Measurements from ENCODE around the gene GPR18. TPM values are rescaled to one million over a fixed set of nuclear protein-coding genes. Genes with fewer than 3 reads are reported as not detected.

GPR18 gene
- total and polyA plus RNA-seq, 12 donors, result 0.03 to 0.78 TPM; not detected in 10

DNA sequence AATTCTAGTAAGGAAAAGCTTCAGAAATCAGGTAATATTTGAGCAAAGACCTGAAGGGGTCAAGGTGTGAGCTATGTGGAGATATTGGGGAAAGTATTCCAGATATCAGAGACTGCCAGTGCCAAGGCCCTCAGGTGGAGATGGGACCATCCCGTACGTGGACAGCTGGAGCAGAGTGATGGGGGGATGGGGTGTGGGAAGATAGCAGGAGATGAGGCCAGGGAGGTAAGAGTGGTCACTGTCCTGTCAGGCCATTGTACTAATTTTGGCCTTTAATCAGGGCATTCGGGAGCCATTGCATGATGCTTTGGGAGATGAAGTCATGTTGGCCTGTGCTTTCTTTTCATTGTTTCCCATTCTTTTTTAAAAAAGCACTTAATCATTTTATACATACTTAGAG lies 13.1 kb upstream of the GPR18 start:
- peak overlapping the region in 3 of 5 donors; percentile 37 to 80 (median 43) for H3K27ac ChIP-seq
- DNase-seq, result no peak
- intact Hi-C loops (cut with DNase I), result loop anchor here in 1 of 2 donors (5.0 kb wide), 1 partner anchor 166 kb away; no protein-coding TSS in a partner anchor
- no peaks in the 10 kb centered on the region for H3K27me3 ChIP-seq
- WGBS, 4 donors, result 73 to 77% (median 74%) methylated on average over 3 of the region's 3 CpGs
- H3K4me1 ChIP-seq (replicated peaks in 1 of 2), result peaks cover 0 to 6% of the 10 kb centered on the region in 2 donors
- H3K36me3 ChIP-seq (replicated peaks in 1 of 2), result no peaks in the 10 kb centered on the region
- no peak overlapping the region for H3K4me3 ChIP-seq
- H3K9me3 ChIP-seq (replicated peaks in 1 of 3), result peaks cover 0 to 3% (median 0%) of the 10 kb centered on the region in 3 donors
- TF ChIP-seq, protein P1, sequence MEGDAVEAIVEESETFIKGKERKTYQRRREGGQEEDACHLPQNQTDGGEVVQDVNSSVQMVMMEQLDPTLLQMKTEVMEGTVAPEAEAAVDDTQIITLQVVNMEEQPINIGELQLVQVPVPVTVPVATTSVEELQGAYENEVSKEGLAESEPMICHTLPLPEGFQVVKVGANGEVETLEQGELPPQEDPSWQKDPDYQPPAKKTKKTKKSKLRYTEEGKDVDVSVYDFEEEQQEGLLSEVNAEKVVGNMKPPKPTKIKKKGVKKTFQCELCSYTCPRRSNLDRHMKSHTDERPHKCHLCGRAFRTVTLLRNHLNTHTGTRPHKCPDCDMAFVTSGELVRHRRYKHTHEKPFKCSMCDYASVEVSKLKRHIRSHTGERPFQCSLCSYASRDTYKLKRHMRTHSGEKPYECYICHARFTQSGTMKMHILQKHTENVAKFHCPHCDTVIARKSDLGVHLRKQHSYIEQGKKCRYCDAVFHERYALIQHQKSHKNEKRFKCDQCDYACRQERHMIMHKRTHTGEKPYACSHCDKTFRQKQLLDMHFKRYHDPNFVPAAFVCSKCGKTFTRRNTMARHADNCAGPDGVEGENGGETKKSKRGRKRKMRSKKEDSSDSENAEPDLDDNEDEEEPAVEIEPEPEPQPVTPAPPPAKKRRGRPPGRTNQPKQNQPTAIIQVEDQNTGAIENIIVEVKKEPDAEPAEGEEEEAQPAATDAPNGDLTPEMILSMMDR (IDR thresholded peaks at IDR 0.05), result no peak
- TF ChIP-seq POLR2A (IDR thresholded peaks at IDR 0.05), result no peak

DNA sequence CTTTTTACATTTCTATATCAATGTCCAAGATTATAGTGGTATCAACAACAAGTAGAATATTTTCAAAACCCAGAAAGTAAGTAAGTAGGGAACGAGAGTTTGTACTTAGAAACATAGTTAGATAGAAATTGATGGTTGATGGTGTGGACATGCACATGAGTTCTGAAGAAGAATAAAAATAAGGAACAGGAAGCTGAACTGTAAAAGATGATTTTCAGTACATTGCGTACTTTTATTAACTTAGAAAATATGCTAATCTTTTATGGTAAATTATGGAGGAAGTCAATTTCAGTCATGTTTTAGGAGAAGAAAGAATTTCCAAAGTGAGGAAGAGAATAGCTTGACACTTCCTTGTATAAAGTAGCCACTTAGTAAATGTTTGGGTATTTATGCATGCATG lies 12.3 kb upstream of the GPR18 start:
- Histone ChIP-seq H3K27me3 (no peaks in the 10 kb centered on the region), H3K9me3 (replicated peaks in 1 of 3) (peaks cover 0 to 3% (median 0%) of the 10 kb centered on the region in 3 donors), H3K4me3 (no peak overlapping the region), H3K4me1 (replicated peaks in 1 of 2) (peaks cover 0 to 6% of the 10 kb centered on the region in 2 donors), H3K27ac (peak overlapping the region in 3 of 5 donors; percentile 37 to 80 (median 43)), H3K36me3 (replicated peaks in 1 of 2) (no peaks in the 10 kb centered on the region)
- WGBS, 4 donors, result 77 to 85% (median 79%) methylated on average over 2 of the region's 2 CpGs
- TF ChIP-seq, protein P1 (IDR thresholded peaks at IDR 0.05), result no peak
- TF ChIP-seq POLR2A (IDR thresholded peaks at IDR 0.05), result no peak
- no peak for DNase-seq
- intact Hi-C loops (cut with DNase I), result loop anchor here in 1 of 2 donors (5.0 kb wide), 1 partner anchor 167 kb away; no protein-coding TSS in a partner anchor

DNA sequence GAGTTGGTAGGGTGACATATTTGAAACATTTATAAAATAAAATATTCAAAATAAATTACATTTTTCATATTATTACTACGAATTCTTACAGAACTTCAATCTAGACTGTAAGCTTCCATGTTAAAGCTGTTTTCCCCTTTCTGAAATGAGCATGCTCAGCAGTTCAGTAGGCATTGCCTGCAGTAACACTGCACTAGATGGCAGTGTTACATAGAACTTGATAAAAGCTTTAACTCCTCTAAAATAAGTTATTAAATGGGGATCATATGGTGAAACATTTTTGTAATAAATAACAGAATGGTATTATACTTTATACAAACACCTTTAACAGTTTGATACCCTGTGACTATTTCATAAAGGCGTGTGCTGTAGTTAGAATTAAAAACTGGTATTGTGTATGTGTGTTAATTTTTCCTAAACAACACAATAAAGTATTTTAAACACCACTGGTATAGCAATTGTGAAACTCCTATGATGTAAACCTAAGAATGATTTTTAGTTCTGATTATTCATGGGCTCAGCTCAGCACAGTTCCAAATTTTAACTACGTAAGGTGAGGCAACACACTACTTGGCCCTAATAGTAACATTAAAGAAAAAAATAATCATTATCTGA lies 11.6 kb upstream of the GPR18 start:
- Histone ChIP-seq H3K36me3 (replicated peaks in 1 of 2) (no peaks in the 10 kb centered on the region), H3K4me3 (no peak overlapping the region), H3K27ac (peak overlapping the region in 2 of 5 donors; percentile 30 to 43), H3K27me3 (no peaks in the 10 kb centered on the region), H3K9me3 (replicated peaks in 1 of 3) (peaks cover 0 to 3% (median 0%) of the 10 kb centered on the region in 3 donors), H3K4me1 (replicated peaks in 1 of 2) (peaks cover 0 to 6% of the 10 kb centered on the region in 2 donors)
- 53 to 56% (median 55%) methylated on average over 3 of the region's 3 CpGs for WGBS, 4 donors
- DNase-seq, result peak in 4 of 7 donors; percentile 29 to 45 (median 32)
- TF ChIP-seq, protein P1 (IDR thresholded peaks at IDR 0.05), result peak; percentile 51 to 79 (median 71)
- TF ChIP-seq POLR2A (IDR thresholded peaks at IDR 0.05), result no peak
- intact Hi-C loops (cut with DNase I), result loop anchor here (2.0 to 5.0 kb wide), 2 partner anchors 93 to 168 kb away; no protein-coding TSS in a partner anchor

DNA sequence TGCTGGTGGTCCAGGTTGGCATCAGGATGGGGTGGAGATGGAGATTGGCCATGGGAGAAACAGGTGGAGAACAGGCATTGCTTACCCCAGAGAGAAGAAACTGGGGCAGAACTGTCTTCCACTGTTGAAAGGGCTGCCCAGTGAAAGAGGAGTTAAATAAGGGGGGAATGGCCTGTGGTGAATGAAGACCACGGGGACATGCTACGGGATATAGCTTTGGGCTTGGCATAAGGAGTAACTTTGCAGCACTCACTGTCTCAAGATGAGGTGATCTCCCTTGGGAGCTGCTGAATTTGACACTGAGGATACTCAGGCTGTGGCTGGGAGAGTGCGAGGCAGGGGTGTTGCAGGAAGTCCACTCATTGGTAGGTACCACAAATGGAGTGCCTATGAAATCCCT lies 10.6 kb upstream of the GPR18 start:
- DNase-seq, result no peak
- no peaks in the 10 kb centered on the region for H3K27me3 ChIP-seq
- intact Hi-C loops (cut with DNase I), result loop anchor here (2.0 to 5.0 kb wide), 2 partner anchors 92 to 168 kb away; no protein-coding TSS in a partner anchor
- 83 to 91% (median 87%) methylated on average over 3 of the region's 3 CpGs for WGBS, 4 donors
- no peak overlapping the region for H3K27ac ChIP-seq
- TF ChIP-seq, protein P1 (IDR thresholded peaks at IDR 0.05), result no peak
- no peak for TF ChIP-seq POLR2A (IDR thresholded peaks at IDR 0.05)
- H3K36me3 ChIP-seq (replicated peaks in 1 of 2), result no peaks in the 10 kb centered on the region
- H3K4me1 ChIP-seq (replicated peaks in 1 of 2), result peaks cover 0 to 6% of the 10 kb centered on the region in 2 donors
- H3K9me3 ChIP-seq (replicated peaks in 1 of 3), result peaks cover 0 to 3% (median 0%) of the 10 kb centered on the region in 3 donors
- no peak overlapping the region for H3K4me3 ChIP-seq

Measured in adrenal gland (tissue), 12 donors.